T-helper 1 cell (primary cell): ENCODE measurements around the gene RILPL1.
"Not testable (repeated sequence)": the region's sequence is repeated elsewhere in the genome, so short reads cannot be mapped to it uniquely, and the experiment has no call there.

Experiments used
- DNase-seq, 5 donors: peaks; one replicate each; pipeline ENCODE4 v3.0.0-alpha.2; 2012 to 2020
- total RNA-seq, 4 donors: gene quantifications; one replicate each; lab custom pipeline; 2026; lab: John Stamatoyannopoulos, UW

RILPL1 gene, protein sequence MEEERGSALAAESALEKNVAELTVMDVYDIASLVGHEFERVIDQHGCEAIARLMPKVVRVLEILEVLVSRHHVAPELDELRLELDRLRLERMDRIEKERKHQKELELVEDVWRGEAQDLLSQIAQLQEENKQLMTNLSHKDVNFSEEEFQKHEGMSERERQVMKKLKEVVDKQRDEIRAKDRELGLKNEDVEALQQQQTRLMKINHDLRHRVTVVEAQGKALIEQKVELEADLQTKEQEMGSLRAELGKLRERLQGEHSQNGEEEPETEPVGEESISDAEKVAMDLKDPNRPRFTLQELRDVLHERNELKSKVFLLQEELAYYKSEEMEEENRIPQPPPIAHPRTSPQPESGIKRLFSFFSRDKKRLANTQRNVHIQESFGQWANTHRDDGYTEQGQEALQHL
- total RNA-seq: 5.2 to 8.0 (median 6.9) reads per million in 4 donors

DNA sequence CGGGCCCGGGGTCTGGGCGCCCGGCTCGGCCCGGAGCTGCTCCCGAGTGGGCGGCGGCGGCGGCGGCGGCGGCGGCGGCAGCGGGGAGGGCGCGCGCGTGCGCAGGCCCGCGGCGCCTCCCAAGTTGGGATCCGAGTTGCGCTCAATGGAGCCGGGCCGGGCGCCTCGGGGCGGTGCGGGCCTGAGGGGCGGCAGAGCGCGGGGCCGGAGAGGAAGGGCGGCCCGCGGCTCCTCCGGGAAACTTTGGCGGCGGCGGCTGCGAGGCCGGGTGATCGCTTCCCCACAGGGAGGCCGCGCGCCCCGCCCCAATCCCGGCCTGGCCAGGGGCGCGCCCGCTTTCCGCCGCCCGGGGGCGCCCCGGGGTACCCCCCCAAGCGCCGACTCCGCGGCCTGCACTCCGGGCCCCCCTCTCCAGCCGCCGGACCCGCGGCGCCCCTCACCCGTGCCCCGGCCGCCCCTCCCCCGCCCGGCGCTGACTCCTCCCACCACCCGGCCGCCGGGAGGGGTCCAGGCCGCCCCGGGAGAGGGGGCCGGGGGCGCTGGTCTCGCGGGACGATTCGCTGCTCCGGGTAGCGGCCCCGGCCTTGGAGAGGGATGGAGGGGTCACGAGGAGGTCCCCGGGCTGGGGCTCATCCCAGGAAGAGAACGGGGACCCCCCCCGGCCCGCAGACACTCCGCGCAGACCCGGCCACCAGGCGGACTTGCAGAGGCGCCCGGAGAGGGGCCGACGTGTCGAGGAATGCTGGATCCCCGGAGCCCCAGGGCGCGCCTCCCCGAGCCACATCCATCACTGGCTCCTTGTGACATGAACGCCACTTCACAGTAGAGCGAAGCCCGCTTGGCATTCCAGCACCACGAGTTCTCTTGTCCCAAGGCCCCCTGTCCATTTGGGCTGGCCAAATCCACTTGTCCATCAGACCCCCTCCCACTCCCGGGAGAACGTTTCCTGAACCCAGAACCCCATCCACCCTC, at the start of gene RILPL1:
Gene RILPL1 (minus strand): TSS at position 48 of the 972 bp plus-strand sequence. CDS start 237 bp downstream, outside the sequence.
- peak in 4 of 5 donors; percentile 13 to 47 (median 29) for DNase-seq

DNA sequence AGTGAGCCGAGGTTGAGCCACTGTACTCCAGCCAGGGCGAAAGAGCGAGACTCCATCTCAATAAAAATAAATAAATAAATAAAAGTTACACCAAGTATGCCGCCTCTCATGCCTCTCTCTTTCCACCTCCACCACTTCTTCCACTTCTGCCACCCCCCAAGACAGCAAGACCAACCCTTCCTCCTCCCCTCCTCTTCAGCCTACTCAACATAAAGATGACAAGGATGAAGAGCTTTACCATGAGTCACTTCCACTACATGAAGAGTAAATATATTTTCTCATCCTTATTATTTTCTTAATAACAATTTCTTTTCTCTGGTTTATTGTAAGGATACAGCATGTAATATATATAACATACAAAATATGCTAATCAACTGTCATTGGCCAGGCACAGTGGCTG, 47.3 kb upstream of the RILPL1 start:
- no peak for DNase-seq

DNA sequence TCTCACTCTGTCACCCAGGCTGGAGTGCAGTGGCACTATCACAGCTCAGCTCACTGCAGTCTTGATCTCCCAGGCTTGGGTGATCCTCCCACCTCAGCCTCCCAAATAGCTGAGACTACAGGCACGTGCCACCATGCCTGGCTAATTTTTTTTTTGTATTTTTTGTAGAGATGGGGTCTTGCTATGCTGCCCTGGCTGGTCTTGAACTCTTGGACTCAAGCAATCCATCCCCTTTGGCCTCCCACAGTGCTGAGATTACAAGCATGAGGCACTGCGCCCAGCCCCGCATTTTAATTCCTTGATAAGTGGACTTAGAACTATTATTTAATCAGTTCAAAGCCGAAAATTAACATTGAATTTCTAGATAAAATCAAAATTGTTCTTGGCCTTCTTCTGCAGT, 45.3 kb upstream of the RILPL1 start:
- DNase-seq: not testable (repeated sequence)

DNA sequence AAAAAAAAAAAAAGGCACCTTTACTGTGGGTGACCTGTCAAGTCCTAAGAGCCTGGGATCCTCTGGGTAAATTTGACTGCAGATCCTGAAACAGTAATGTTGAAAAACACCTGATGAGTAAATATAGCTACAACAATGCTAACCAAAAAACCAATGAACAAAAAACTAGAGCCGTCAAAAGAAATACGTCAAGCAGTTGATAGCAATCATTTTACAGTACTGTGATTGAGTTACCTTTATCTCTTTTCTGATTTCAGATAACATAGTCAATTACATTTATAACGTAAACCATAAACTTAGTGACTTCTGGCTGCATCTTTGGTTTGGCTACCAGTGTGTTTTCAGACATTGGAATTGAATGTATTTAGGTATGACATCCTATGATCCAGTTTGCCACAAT, 44.7 kb upstream of the RILPL1 start:
- DNase-seq: no peak

DNA sequence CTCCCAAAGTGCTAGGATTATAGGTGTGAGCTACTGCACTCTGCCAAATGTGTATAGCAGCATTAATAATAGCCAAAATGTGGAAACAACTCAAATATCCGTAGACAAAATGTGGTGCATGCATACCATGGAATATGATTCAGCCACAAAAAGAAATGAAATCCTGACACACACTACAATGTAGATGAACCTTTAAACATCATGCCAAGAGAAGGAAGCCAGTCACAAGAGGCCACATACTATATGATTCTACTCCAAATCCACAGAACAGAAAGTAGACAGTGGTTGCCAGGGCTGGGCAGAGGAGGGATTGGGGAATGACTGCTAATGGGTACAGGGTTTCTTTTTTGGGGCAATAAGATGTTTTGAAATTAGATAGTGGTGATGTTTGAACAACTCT, 43.1 kb upstream of the RILPL1 start:
- DNase-seq: no peak

DNA sequence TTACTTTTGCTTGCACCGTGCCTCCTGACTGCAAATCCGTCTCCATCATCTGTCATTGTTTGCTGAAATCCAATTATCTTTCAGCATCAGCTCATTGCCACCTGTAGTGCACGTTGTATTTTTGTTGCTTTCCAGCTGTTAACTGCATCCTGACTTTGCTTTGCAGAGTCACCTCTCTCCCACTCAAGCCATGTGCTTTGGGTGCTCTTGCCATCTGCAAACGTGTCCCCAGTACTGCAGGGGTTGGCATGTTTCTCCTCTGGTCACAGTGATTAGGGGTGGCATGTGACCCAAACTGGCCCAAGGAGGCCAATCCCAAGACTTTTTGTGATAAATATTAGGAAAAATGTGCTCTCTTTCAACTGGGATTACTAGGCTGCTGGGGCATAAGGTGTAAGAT, 40.4 kb upstream of the RILPL1 start:
- no peak for DNase-seq

DNA sequence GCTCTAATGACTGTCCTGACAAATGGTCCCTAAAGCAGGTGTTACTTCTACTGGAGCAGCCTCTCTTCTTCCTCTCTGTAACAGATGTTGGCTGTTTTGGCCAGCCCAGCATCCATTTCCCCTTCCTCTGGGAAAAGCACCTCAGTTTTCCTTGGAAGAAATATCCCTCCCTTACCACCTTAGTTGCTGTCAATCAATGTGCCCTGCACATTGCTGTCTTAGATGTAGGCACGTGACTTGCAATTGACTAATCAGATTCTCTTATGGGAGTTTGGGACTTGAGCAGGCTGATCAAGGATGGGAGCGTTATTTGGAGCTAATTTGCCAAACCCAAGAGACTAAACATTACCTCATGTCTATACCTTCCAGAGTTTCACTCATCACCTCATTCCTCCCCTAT, 38.9 kb upstream of the RILPL1 start:
- no peak for DNase-seq

DNA sequence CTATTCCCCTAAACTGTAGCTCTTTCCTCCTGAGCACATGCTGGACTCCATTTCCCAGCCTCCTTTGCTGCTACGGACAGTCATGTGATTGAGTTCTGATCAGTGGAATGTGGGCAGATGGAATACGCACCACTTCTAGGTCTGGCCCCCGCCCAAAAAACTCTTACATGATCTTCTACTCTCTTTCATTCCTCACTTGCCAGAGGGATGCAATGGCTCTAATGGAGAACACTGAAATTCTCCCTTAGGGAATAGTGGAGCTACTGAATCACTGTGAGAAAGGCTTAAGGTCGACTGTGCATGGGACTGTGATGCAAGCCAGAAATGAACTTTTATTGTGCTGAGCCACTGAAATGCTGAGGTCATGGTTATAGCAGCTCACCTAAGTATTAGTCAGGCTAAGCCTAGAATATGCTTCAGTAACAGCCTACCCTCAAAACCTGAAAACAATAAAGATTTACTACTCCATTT, 37.9 kb upstream of the RILPL1 start:
- DNase-seq: no peak

DNA sequence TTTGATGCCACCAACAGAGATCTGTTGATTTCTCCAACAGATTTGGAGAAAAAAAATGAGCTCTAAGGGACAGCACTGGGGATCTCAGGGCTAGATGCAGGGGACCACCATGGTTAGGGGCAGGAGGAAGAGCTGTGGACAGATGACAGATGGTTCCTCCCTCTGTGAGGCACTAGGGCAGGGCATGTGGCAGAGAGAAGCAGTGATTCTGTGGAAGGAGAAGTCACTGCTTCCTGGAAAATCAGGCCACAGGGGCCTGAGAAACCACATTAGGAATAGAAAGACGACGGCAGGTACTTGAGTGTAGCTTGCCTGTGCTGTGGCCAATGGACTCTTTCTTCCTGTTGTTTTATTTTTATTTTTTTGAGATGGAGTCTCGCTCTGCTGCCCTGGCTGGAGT, 25.9 kb upstream of the RILPL1 start:
- no peak for DNase-seq

DNA sequence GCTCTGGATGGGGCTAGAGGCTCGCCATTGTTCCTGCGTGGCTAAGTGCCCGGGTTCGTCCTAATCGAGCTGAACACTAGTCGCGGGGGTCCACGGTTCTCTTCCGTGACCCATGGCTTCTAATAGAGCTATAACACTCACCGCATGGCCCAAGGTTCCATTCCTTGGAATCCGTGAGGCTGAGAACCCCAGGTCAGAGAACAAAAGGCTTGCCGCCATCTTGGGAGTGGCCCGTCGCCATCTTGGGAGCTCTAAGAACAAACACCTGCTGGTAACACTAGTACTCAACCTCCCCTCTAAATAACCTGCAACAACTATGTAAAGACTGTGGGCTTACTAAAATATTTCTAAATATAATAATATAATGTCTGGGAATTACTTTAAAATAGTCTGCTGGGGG, 25.0 kb upstream of the RILPL1 start:
- DNase-seq: not testable (repeated sequence)

DNA sequence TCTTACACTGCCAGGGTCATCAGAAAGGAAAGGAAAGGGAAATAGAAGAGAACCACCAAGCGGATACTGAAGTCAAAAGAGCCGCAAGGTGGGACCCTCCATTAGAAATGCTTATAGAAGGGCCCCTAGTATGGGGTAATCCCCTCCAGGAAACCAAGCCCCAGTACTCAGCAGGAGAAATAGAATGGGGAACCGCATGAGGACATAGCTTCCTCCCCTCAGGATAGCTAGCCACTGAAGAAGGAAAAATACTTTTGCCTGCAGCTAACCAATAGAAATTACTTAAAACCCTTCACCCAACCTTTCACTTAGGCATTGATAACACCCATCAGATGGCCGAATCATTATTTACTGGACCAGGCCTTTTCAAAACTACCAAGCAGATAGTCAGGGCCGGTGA, 21.3 kb upstream of the RILPL1 start:
- not testable (repeated sequence) for DNase-seq

DNA sequence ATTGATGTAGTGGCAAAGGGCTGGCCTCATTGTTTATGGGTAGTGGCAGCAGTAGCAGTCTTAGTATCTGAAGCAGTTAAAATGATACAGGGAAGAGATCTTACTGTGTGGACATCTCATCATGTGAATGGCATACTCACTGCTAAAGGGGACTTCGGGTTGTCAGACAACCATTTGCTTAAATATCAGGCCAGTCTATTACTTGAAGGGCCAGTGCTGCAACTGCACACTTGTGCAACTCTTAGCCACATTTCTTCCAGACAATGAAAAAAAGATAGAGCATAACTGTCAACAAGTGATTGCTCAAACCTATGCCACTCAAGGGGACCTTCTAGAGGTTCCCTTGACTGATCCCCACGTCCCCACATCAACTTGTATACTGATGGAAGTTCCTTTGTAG, 20.6 kb upstream of the RILPL1 start:
- not testable (repeated sequence) for DNase-seq

DNA sequence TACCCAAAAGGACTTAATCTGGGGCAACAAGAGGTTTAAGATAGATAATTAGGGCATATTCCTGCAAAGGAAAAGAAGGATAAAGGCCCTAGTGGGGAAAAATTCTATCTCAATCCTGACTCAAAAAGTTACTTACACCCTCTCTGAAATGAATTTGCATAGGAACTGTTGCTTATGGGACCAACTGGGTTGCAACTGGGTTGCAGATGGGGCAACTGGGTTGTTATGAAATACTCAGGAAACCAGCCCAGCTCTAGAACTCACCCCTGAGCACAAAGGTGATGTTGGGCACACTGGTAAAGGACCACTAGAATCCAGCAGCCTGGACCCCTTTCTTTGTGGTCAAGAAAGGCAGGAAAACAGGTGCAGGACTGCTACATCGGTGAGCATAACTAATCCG, 17.2 kb upstream of the RILPL1 start:
- no peak for DNase-seq

DNA sequence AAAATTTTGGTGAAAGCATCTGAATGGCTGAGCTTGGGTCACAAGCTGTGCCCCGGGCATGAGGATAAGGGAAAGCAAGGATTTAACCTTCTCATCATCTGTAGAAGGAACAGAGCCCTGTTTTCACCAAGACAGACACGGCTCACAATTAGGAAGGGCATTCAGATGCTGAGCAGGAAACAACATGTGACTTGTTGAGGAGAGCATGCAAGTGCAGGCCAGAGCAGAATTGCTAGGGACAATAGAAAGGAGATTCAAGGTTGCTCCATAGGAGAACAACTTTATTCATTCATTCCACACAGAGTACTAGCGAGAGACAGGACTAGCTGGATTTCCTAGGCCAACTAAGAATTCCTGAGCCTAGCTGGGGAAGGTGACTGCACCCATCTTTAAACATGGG, 14.6 kb upstream of the RILPL1 start:
- no peak for DNase-seq

DNA sequence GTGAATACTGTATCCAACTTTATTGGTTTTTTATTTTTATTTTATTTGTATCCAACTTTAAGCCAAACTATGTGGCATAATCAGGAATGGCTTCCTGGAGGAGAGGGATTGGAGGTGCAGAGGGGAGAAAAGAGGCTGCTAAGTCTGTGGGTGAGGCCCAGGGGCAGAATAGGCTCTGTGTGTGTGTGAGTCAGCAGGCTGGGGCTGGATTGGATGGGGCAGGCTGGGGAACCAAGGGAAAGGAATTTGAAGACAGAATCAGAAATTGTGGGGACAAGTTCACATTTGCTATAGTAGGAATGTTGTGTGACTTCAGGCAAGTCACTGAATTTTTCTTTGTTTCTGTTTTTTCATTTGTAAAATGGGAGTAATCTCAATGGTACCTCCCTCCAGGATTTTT, 12.8 kb upstream of the RILPL1 start:
- DNase-seq: no peak

DNA sequence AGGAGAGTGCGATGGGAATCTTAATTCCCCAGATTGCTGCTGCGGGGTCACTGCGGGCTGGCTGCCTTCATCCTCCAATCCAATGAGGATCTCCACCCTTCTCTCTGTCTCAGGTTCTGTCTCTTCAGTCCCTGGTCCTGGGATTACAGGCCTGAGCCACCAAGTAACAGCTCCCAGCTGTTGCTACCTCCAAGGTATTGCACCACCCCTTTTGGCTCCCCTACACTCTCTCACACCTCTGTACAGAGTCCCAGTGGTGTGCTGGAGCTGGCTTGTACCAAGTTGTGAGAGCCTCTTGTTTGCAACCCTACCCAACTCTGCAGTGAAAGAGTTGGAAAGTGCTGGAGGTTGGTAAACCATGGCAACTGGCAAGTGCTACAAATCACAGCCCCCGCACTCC, 10.0 kb upstream of the RILPL1 start:
- no peak for DNase-seq

DNA sequence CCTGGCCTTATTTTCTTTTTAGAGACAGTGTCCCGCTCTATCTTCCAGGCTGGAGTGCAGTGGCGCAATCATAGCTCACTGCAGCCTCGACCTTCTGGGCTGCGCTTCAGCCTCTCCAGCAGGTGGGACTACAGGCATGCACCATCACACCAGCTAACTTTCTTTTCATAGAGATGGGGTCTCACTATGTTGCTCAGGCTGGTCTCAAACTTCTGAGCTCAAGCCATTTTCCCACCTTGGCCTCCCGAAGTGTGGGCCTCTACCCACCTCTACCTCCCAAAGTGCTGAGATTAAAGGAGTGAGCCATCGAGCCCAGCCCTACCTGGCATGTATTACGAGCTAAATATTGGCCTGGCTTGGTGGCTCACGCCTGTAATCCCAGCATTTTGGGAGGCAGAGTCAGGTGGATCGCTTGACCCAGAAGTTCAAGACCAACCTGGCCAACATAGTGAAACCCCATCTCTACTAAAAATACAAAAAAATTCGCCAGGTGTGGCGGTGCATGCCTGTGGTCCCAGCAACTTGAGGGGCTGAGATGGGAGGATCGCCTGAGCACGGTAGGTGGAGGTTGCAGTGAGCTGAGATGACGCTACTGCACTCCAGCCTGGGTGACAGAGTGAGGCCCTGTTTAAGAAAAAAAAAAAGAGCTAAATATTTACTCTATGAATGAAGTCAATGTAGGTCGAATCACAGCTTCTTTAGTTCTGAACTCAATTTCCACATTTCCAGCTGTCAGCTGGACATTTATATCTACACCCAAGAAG, 7.6 kb upstream of the RILPL1 start:
- no peak for DNase-seq

DNA sequence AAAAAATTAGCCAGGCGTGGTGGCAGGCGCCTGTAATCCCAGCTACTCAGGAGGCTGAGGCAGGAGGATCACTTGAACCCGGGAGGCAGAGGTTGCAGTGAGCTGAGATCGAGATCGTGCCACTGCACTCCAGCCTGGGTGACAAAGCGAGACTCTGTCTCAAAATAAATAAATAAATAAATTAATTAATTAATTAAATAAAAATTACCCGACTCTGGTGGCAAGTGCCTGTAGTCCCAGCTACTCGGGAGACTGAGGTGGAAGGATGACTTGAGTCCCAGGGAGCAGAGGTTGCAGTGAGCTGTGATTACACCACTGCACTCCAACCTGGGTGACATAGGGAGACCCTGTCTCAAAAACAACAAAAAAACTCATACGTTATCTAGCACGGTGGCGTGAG, 2.4 kb upstream of the RILPL1 start:
- DNase-seq: not testable (repeated sequence)

DNA sequence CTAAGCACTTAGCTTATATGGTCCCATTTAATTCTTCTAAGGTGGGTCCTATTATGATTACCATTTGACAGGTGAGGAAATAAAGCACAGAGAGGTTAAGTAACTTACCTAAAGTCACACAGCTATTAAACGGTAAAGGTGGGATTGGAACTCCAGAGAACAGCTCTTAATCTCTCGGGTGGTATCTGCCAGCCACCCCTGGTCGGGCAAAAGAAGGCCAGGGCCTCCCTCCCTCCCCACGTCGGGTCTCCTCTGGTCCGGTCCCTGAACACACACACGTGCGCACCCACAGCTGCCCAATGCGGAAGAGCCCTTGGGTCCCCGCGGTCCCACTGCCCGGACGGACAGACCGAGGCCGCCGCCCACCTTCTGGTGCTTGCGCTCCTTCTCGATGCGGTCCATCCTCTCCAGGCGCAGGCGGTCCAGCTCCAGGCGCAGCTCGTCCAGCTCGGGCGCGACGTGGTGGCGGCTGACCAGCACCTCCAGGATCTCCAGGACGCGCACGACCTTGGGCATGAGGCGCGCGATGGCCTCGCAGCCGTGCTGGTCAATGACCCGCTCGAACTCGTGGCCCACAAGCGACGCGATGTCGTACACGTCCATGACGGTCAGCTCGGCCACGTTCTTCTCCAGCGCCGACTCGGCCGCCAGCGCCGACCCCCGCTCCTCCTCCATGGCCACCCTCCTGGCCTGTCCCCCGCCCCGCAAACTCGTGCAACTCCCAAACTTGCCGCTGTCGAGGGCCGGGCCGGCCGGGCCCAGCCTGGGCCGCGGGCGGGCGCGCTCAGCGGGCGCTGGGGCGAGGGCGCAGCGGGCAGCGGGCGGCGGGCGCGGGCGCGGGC, 490 bp downstream of the RILPL1 start:
- DNase-seq: no peak

DNA sequence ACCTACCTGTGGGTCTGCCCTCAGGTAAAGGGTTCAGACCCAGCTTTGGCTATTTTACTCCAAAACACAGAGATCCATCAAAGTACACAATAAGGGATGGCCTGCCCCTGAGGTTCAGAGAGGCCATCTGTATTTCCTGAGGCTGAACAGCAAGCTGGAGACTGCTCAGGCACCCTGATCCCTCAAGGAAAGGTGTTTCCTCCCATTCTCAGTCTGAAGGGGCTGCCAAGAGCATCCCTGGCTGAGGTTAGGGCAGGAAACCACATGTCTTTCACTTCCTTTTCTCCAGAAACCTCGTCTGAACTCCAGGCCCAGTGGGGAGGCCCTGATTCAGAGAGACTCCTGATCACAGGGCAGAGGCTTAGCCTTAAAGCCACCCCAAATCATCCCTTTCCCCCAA, 1.5 kb downstream of the RILPL1 start:
- no peak for DNase-seq

DNA sequence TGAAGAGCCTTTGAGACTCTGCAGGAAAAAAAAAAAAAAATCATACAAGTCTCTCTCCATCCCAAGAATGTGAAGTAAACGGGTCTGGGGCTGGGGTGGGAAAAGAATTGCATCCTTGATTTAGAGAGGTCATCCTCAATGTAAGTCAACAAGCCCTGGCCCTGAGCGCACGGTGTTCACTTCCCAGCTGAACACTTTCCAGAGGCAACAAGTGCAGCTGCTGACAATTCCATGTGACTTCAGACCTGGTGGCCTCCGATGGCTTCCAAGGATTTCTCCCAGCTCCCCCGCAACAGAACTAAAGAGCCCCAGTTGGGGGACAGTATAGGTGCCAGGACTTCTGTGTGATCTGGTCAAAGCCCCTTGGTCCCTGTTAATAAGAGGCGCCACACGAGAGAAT, 2.4 kb downstream of the RILPL1 start:
- DNase-seq: no peak

DNA sequence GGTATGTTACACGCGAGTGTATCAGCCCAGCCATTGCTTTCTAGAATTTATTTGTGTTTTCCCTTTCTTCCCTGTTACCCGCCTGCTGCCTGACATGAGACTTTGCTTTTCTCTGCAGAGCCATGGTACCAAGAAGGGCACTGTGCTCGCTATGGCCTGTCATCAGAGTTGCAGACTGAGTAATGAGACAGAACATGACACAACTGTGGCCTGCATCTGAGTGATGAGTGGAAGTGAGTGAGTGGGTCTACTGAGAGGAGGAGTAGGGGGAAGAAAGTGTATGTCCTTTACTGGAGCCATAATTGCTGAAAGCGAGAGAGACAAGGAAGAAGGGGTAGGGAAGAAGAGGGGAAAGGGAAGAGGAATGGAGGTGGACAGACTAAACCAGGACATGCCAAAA, 2.9 kb downstream of the RILPL1 start:
- no peak for DNase-seq
